ENCODE data around the gene RB1.
"Not testable (repeated sequence)": the region's sequence is repeated elsewhere in the genome, so short reads cannot be mapped to it uniquely, and the experiment has no call there.

The RB1 gene

DNA sequence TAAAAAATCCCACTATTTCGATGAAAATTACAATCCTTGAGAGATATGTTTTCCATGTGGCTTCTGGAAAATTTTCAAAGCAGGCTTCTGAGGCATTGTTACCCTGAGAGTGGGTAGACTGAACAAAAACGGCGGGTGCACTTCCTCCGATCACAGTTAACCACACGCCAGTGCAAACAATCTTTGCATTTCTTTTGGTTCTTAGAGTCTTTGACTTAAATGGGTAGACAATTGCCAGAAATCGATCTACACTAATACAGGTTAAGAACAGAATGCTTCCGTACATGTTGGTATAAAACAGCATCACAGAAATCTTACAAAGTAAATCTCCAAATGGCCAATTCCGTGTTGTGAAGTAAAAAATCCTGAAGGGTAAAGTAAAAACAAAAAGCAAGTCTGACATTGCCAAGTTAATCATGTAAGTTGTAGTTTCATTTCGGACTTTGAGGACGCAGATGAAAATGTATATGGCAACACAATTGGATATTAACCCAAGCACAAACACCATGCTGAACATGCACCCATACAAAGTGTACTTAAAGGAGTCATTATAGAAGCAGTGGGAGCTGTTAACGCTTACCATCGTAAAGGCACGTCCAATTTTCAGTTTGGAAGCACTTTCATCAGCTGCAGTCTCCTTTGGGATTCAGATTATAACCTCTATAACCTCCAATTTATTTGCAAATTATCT, 108.4 kb downstream of the RB1 start:
- no peak for DNase-seq

DNA sequence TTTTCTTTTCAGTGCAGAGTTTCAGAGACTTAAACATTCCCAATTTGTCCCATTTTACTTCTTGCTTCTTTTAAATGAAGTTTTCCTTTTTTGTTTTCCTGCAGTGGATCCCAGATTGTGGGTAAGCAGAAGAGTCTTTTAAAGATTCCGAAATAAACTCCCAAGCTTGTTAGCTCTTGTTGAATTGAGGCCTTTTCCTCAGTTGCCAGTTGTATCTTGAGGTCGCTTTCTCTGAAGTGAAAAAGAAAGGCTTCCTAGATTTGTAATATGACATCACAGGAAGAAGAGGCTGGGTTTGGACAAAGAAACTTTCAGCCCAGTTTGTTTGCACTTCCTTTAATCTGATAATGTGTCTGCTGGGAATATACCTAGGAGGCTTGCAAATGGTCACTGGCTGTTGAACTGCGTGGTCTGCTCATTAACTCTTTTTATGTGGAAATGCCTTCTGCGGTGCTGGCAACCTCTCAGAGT, 109.4 kb downstream of the RB1 start, which contains the start of gene LPAR6:
Gene LPAR6, minus strand, starts transcription at position 233 of the 471 bp plus-strand sequence. CDS start 690 bp downstream, outside the sequence.
- DNase-seq = no peak

DNA sequence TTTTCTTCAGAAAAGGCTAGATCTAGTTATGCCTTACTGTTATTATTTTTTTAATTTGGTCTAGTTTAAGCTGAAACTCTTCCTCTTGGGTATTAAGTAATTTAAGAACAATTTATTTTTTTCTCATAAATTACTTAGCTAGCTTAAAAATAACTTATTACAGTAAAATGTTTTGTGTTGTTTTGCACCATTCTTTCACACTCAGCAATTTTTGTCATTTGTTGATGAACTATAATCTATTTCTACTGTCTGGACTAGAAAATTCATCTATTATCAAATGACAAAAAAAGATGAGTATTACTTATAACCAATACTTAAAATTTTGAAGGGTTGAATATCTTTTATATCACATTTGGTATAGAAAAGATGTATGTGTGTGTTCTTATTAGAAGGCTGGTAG, 111.0 kb downstream of the RB1 start:
- no peak for DNase-seq

DNA sequence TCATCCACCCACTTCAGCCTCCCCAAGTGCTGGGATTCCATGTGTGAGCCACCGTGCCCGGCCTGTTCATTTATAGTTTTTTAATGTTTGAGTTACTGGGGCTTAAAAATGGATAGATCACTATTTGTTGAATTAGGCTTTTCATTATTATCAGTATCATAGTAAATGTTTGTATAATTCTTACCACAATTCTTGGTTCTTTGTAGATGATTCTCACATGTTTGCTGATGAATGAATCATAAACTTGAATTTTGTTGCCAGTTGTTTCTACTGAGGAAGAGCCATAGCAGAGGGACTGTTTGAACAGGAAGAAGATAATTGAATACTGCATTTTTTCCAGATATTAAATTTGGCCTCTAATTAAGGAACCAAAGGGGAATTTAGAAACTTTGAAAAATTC, 112.0 kb downstream of the RB1 start:
- no peak for DNase-seq

DNA sequence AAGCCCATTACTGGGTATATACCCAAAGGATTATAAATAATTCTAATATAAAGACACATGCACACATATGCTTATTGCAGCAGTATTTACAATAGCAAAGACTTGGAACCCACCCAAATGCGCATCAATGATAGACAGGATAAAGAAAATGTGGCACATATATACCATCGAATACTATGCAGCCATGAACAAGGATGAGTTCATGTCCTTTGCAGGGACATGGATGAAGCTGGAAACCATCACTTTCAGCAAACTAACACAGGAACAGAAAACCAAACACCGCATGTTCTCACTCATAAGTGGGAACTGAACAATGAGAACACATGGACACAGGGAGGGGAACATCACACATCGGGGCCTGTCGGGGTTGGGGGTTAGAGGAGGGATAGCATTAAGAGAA, 118.5 kb downstream of the RB1 start:
- not testable (repeated sequence) for DNase-seq

DNA sequence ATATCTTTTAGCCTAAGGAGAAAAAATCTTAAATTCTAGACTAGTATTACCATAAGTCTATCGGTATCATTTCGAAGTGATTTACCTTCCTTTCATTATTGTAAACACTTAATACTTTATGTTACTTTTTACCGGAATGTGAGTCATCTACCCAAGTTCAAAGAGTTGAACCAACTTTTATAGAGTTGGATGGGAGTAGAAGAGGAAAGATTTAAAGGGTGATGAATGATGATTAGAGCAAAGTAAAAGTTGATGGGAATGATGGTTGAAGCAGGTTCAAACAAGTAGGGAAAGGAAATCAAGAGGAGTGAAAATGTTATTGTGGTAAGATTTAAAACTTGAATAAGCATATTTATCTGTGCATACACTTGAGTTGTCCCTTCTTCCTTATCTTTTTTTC, 120.7 kb downstream of the RB1 start:
- no peak for DNase-seq

DNA sequence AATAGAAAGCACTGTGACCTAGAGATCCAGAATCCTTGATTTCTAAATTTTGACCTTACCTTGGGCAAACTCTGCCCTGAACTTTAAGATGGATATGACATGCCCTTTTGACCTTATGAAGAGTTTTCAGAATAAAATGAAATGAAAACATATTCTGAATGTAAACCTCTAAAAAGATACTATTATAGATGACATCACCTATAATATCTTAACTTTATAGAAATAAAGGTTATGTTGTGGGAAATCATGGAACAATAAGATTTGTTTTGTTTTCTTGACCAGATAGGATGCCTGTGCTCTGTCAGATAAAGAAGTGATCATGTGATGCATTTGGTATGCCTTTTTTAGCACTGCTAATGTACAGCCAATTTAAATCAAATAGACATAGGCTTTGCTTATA, 122.5 kb downstream of the RB1 start:
- no peak for DNase-seq

DNA sequence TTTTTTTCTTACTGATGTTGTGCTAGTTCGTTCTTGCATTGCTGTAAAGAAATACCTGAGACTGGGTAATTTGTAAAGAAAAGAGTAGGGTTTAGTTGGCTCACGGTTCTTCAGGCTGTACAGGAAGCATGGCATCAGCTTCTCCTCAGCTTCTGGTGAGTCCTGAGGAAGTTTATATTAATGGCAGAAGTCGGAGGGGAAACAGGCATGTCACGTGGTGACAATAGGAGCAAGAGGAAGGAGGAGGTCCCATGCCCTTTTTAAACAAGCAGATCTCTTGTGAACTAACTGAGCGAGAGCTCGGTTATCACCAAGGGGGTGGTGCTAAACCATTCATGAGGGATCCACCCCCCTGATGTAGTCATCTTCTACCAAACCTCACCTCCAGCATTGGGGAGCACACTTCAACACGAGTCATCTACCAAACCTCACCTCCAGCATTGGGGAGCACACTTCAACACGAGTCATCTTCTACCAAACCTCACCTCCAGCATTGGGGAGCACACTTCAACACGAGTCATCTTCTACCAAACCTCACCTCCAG, 123.3 kb downstream of the RB1 start:
- not testable (repeated sequence) for DNase-seq

DNA sequence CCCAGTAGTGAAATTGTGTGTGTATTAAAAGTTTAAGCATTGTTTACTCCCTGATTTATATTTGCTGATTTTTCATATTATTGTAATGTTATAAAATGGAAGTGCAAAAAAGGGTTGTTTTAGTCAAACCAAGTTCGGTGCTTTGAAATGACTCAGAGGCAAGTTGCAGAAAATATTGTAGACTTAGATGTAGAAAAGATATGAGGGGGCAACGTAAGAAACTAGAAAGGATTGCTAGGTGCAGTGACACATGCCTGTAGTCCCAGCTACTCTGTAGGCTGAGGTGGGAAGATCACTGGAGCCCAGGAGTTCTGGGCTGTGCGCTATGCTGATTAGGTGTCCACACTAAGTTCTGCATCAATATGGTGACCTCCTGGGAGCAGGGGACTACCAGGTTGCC, 125.5 kb downstream of the RB1 start:
- DNase-seq = no peak

DNA sequence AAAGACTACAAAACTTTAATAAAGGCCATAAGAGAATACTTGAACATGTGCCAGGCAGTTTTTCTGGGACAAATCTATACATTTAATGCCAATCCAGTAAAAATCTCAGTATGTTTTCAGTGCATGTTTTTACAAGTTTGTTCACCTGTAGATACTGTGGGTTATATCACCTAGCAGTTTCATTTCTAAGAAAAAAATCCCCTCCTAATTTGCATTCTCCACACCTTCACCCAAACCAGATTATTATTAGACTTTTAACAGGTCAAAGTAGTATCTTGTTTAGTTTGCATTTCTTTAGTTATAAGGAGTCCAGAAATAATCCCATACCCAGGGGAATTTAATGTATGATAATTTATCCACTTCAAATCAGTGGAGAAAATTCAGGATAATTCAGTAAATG, 126.3 kb downstream of the RB1 start:
- no peak for DNase-seq

DNA sequence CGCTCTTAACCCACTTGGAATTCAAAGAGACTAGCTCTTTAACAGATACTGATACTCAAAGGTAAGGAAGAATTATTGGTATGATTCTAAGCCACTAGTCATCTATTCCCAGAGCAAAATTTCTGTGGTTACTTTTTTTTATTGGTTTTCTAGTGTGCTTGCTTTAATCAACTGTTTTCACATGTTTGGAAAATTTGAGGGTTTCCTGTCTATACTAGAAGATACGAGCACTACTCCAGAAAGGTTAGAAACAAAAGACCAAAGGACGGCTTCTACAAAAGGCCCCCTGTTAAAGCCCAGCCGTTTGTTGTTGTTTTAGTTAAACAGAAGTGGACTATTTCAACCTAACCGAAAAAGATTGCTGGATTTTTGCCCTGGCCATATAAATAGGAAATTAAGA, 127.9 kb downstream of the RB1 start:
- no peak for DNase-seq

DNA sequence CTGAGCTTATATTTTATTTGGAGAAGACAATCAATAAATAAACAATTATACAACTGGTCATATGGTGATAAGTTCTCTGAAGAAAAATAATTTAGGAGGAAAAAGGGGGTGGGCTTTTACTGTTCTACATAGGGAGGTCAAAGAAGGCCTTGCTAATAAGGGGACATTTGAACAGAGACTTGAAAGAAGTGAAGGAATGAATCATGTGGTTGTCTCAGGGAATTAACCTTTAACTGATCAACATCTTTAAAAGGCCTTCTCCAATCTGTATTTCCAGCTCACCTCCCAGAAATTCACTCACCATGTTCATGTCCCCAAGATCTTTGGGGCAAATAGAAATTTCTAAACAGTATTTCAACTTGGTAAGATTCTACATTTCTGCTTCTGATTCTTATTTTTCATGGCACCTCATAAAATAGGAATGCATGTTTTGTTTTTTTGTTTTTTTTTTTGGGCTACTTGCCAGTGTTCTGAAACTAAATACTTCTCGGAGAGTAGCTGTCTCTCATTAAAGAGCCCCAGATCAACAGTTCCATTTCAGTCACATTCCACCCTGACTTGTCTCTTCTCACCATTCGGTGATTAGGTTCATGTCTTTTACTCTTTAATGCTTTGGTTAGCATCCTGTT, 128.6 kb downstream of the RB1 start:
- no peak for DNase-seq

DNA sequence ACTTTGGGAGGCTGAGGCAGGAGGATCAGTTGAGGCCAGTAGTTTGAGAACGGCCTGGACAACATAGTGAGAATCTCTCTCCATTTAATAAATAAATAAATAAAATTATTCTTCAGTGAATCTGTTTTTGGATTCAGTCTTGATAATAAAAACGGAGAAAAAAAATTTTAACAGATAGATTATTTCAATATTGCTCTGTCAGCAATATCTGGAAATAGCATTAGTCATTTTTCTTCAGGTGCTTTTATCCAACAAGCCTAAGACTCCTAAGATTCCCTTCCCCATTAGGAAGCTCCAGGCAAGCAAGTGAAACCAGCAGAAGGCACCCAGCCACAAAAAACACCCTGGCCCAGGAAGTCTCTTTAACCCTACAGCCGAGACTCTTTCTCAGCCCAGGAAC, 130.6 kb downstream of the RB1 start:
- DNase-seq = no peak

DNA sequence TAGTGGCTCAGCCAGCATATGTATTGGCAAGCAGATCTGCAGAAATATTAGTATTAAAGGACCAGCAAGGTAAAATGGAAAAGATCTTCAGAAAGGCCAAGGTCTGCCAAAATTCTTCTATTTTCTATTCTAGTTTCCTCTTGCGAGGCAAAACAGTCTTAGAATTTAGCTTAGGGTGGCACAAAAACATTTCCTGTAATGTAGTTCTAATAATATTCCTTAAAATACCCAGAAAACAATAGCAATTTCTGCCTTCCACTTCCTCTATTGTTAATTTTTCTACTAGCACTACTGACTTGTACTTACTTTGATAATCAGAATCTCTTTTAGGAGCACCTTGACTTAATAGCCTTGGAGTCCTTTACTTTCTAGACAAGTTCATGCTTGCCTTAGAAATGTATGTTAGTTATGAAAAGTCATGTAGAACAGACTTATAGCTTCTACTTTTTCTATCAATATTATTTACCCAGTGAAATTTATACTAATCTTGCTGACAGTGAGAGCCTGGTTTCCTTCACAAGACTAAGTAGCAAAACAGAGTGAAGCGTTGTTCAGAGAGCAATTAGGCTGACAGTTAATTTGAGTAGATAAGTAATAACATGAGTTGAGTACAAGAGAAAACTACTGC, 133.2 kb downstream of the RB1 start:
- DNase-seq = no peak

DNA sequence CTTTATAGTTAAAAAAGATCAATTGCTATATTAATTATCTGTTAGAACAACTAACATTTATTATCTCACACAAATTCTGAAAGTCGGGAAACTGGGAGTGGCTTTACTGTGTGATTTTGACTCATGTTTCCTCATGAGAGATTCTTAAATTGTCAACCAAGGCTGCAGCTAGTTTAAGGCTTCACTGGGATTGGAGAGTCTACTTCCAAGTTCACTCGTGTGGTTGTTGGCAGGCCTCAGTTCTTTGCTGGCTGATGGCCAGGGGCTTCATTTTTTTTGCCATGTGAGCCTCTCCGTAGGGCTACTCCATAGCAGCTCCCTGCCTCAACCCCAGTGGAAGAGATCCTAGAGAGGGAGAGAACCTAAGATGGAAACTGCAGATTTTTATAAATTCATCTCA, 133.8 kb downstream of the RB1 start:
- DNase-seq = no peak

DNA sequence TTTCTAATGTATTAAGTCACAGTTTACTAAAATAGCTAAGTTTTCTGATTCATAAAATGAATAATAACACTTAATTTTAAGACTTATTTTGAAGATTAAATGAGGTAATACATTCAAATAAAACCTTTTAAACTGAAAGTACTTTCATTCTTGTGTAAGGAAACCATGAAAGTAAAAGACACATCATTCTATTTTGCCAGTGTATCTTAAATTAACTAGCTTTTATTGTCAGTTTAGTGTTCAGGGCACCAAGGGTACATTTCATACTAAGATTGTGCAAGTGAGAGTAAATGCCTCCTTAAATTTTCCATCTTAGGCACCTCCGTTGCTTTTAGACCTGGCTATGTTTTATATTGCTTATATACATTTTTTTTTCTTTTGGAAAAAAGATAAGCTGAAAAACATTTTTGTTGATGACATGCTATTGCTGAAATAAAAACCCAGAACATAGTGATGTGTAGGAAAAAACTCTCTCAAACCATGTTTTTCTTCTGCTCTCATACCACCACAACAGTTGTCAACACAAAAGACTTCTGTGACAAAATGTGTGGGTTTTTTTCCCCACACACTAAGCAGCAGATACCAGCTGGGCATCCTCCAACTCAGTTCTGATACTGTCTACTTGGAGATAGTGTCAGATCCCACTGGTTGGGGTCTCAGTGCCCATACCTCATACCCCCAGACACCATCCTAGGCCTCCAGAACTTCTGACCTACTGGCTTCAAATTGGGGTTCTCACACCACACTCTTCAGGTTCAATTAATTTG, 140.1 kb downstream of the RB1 start:
- no peak for DNase-seq

DNA sequence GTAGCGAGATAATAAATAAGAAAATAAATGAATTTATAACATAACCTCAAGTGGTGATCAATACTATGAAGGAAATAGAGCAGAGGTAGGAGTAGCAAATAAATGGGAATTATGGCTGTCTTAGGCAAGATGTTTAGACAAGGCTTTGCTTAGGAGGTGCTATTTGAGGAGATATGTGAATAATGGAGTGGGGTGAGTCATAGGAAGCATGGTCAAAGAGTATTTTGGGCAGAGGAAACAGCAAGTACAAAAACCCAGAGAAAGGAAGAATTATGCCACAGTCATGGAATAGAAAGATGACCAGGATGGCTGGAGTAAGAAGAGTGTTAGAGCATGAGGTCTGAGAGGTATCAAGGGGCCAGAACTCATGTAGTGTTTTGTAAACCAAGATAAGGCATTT, 142.9 kb downstream of the RB1 start:
- no peak for DNase-seq

DNA sequence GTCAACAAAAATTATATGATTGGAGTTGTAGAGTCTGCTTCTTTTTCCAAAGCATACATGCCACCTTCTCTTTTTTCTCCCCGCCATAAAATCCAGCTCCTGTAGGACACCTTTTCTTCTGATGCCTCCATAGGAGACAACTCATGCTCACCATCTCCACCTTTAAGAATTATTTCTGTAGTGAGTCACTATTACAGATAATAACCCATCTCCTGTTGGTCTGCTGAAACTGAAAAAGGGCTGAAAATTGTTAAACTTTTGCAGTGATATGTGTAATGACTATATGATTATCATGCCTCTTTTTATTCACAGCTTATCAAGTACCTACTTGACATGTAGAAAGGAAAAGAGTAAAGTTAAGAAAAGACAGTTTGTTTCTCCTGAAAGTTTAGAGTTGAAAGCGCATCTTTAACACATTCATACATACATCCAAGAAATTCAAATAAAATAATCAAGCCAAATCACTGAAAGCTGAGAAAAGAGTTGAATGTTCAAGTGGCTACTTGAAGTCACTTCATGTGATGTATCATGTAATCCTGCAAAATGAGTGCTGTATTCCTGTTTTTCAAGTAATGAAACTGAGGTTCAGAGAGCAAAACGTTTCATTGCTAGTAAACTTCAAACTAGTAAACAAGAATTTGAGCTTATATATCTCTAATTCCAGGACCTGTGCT, 144.9 kb downstream of the RB1 start:
- no peak for DNase-seq

DNA sequence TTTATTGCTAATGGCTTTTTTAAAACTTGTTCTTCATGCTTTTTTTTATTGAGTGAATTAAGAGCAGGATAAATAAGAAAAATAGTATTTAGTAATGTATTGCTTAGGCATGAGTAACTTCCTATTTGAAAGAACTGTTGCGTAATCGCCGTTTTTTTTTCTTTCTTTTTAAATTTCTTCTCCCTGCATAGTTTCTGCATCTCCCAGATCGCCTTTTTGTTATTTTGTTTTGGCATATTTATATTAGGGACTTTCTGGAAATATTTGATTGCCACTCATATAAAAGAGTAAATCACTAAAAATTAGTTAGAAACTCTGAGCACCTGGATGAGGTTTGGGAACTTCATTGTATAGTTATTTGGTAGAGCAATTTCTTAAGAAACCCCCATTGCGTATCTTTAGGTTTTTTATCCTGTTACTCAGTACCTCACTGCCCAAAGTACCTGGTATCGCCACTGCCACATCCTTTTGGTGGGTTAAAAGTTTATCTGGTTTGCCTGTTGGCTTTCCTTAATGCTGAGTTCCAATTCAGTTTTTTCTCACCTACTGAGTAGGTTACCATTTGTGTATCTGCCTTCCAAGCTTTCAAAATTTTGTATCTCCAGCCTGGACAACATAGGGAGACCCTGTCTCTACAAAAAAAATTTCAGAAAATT, 145.5 kb downstream of the RB1 start:
- no peak for DNase-seq

DNA sequence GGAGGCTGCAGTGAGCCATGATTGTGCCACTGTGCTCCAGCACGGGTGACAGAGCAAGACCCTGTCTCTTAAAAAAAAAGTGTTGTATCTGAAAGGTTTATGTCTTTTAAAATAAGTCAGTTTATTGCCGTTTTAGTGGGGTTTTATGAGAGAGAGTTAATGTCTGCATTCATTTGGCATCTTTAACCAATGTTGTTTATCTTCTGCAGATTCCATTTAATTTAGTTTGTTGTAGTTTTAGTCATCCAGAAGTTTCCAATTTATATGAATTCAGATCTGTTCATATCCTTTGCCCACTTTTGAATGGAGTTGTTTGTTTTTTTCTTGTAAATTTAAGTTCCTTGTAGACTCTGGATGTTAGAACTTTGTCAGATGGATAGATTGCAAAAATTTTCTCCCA, 146.1 kb downstream of the RB1 start:
- DNase-seq = no peak

DNA sequence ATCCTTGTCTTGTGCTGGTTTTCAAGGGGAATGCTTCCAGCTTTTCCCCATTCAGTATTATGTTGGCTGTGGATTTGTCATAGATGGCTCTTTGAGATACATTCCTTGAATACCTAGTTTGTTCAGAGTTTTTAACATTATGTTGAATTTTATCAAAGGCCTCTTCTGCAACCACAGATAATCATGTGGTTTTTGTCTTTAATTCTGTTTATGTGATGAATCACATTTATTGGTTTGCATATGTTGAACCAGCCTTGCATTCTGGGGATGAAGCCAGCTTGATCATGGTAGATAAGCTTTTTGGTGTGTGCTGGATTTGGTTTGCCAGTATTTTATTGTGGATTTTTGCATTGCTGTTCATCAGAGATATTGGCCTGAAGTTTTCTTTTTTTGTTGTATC, 147.6 kb downstream of the RB1 start:
- not testable (repeated sequence) for DNase-seq

DNA sequence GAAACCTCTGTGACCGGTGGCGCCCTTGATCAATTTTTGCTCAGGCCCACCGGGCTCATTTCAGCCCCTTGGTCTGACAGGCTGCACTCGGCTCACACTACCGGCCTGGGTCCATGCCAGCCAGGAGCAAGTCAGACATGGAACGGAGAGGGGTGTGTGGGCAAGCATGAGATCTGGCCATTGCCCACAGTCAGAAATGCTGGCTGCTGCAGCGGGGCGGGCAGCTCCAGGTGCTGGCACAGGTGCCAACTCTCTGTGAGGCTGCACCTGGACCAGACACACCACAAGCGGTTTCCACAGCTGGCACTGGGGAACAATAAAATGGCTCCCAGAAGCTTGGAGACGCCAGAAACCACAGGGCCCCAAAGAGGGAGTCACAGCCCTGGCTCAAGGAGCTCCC, 153.0 kb downstream of the RB1 start:
- DNase-seq = no peak

All from NCI-H1694 treated with DMSO at 0.1 percent for 48 hours (cell line).